Neural progenitor cell (in vitro differentiated cells): ENCODE results near the gene ADSS1. TPM values are rescaled to one million over a fixed set of nuclear protein-coding genes. Genes with fewer than 3 reads are reported as not detected.

Experiments used
- DNase-seq: peaks from one replicate; pipeline ENCODE4 v3.0.0-alpha.2; 2016; ENCODE audit warnings: low spot score
- H2AFZ ChIP-seq: fragments of 200-600 bp; sonication (generic); replicated peaks from 2 replicates; pipeline ENCODE4 v1.6.1; 2016; ENCODE audit warnings: antibody characterized with exemption
- H3F3A ChIP-seq: fragments of 200-600 bp; sonication (generic); 2 replicates; pipeline ENCODE4 v1.6.1; 2016; ENCODE audit warnings: antibody characterized with exemption, low read depth
- H3K27ac ChIP-seq: fragments of 200-600 bp; sonication (generic); 2 replicates; pipeline ENCODE4 v1.5.1; 2016; ENCODE audit warnings: mild to moderate bottlenecking
- H3K27me3 ChIP-seq: fragments of 200-600 bp; sonication (generic); 2 replicates; pipeline ENCODE4 v1.6.1; 2016; ENCODE audit warnings: mild to moderate bottlenecking, moderate library complexity
- H3K36me3 ChIP-seq: fragments of 200-600 bp; sonication (generic); 2 replicates; pipeline ENCODE4 v1.5.1; 2016
- H3K4me1 ChIP-seq: fragments of 200-600 bp; sonication (generic); 2 replicates; pipeline ENCODE4 v1.6.1; 2016; ENCODE audit warnings: mixed run types
- H3K4me2 ChIP-seq: fragments of 200-600 bp; sonication (generic); 2 replicates; pipeline ENCODE4 v1.6.1; 2016
- H3K4me3 ChIP-seq: fragments of 200-600 bp; sonication (generic); 2 replicates; pipeline ENCODE4 v1.5.1; 2016
- H3K79me2 ChIP-seq: fragments of 200-600 bp; sonication (generic); 2 replicates; pipeline ENCODE4 v1.6.1; 2016; ENCODE audit warnings: low read depth
- H3K9ac ChIP-seq: fragments of 200-600 bp; sonication (generic); 2 replicates; pipeline ENCODE4 v1.6.1; 2016
- H3K9me3 ChIP-seq: fragments of 200-600 bp; sonication (generic); 2 replicates; pipeline ENCODE4 v1.5.1; 2016; ENCODE audit warnings: low read depth
- H4K20me1 ChIP-seq: fragments of 200-600 bp; sonication (generic); 2 replicates; pipeline ENCODE4 v1.6.1; 2016; ENCODE audit warnings: low read depth
- H3K27ac Mint-ChIP-seq: 3 replicates; pipeline ENCODE4 v1.8.0; 2021; ENCODE audit warnings: mixed read lengths
- H3K27me3 Mint-ChIP-seq: 2 replicates; pipeline ENCODE4 v1.8.0; 2022; ENCODE audit warnings: low read depth, mild to moderate bottlenecking, inconsistent platforms, moderate library complexity, mixed read lengths; ENCODE audit not compliant: insufficient read depth
- H3K36me3 Mint-ChIP-seq: 3 replicates; pipeline ENCODE4 v1.8.0; 2021; ENCODE audit warnings: mixed read lengths
- H3K4me1 Mint-ChIP-seq: 3 replicates; pipeline ENCODE4 v1.8.0; 2021; ENCODE audit warnings: mixed read lengths
- H3K4me3 Mint-ChIP-seq: 3 replicates; pipeline ENCODE4 v1.8.0; 2021; ENCODE audit warnings: mild to moderate bottlenecking, moderate library complexity, mixed read lengths
- H3K9me3 Mint-ChIP-seq: 3 replicates; pipeline ENCODE4 v1.8.0; 2020; ENCODE audit warnings: mixed read lengths
- EZH2 ChIP-seq: fragments of 200-600 bp; sonication (generic); IDR thresholded peaks from 2 replicates; pipeline ENCODE4 v1.6.1; 2017; ENCODE audit warnings: antibody characterized with exemption, mild to moderate bottlenecking, moderate library complexity
- EZH2phosphoT487 ChIP-seq: fragments of 200-600 bp; sonication (generic); IDR thresholded peaks from 2 replicates; pipeline ENCODE4 v1.6.1; 2017; ENCODE audit warnings: antibody characterized with exemption
- total RNA-seq: library from RNA; depleted of rRNA; stranded (reverse); fragments of >200 nt; gene quantifications from 2 replicates; pipeline ENCODE4 v1.2.3, GENCODE V29; 2015; ENCODE audit warnings: low replicate concordance
- TF ChIP-seq, protein P1 (sequence below): fragments of 200-600 bp; sonication (generic); IDR thresholded peaks from 2 replicates; pipeline ENCODE4 v1.5.1; 2017; ENCODE audit warnings: antibody characterized with exemption, mild to moderate bottlenecking

Gene ADSS1
- total RNA-seq, 1 donor from 2014 or later, result 26.4 TPM

DNA sequence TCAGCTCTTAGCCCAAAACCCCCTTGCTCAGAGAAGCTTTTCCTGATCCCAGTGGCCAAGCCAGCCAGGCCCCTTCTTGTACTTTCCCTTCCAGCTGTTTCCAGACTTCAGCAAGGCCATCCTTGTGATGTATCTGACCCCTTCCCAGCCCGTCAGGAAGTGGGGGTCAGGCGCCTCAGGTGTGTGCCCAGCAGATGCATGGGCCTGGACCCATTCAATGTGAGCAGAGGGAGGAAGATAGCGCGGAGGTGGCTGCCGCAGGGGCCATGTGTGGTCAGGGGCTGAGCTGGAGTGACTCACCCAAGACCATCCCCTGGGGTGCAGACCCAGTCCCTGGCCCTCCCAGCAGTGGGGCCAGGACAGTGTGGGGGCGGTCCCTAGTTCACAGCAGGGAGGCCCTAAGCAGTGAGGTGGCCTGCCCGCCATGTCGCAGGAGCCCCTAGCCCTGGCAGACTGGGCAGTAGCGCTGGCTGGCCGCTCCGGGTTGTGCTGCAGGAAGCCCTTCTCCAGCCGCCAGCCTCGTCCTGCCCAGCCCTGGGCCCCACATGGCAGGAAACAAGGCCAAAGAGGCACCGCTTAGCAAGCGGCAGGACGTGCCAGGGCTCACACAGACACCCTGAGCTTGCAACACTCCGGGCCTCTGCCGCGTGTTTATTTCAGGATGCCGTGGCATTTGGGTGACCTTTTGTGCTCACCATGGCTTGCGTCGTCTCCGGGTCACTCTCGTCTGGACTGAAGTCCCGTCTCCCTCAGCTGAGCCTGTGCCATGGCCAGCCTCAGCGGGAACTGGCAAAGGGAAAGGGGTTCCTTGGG is 12.0 kb downstream of the ADSS1 start:
- TF ChIP-seq EZH2phosphoT487 (no peak), EZH2 (no peak)
- TF ChIP-seq, protein P1, sequence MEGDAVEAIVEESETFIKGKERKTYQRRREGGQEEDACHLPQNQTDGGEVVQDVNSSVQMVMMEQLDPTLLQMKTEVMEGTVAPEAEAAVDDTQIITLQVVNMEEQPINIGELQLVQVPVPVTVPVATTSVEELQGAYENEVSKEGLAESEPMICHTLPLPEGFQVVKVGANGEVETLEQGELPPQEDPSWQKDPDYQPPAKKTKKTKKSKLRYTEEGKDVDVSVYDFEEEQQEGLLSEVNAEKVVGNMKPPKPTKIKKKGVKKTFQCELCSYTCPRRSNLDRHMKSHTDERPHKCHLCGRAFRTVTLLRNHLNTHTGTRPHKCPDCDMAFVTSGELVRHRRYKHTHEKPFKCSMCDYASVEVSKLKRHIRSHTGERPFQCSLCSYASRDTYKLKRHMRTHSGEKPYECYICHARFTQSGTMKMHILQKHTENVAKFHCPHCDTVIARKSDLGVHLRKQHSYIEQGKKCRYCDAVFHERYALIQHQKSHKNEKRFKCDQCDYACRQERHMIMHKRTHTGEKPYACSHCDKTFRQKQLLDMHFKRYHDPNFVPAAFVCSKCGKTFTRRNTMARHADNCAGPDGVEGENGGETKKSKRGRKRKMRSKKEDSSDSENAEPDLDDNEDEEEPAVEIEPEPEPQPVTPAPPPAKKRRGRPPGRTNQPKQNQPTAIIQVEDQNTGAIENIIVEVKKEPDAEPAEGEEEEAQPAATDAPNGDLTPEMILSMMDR, result no peak
- no peaks in the 10 kb centered on the region for H3F3A ChIP-seq
- H3K36me3 Mint-ChIP-seq, result peaks cover 3% of the 10 kb centered on the region
- no peaks in the 10 kb centered on the region for H3K9me3 Mint-ChIP-seq
- peak overlapping the region; percentile 46 for H3K27ac Mint-ChIP-seq
- H3K4me3 ChIP-seq, result no peak overlapping the region
- no peaks in the 10 kb centered on the region for H3K4me1 ChIP-seq
- H3K27me3 Mint-ChIP-seq, result peaks cover 3% of the 10 kb centered on the region
- no peaks in the 10 kb centered on the region for H3K36me3 ChIP-seq
- peaks cover 6% of the 10 kb centered on the region for H3K4me1 Mint-ChIP-seq
- no peak overlapping the region for H3K4me2 ChIP-seq
- H3K4me3 Mint-ChIP-seq, result no peak overlapping the region
- no peaks in the 10 kb centered on the region for H3K27me3 ChIP-seq
- H3K27ac ChIP-seq, result no peak overlapping the region
- no peak for DNase-seq
- no peak overlapping the region for H2AFZ ChIP-seq
- H3K9ac ChIP-seq, result no peak overlapping the region
- H4K20me1 ChIP-seq, result no peaks in the 10 kb centered on the region
- no peaks in the 10 kb centered on the region for H3K79me2 ChIP-seq
- no peaks in the 10 kb centered on the region for H3K9me3 ChIP-seq

DNA sequence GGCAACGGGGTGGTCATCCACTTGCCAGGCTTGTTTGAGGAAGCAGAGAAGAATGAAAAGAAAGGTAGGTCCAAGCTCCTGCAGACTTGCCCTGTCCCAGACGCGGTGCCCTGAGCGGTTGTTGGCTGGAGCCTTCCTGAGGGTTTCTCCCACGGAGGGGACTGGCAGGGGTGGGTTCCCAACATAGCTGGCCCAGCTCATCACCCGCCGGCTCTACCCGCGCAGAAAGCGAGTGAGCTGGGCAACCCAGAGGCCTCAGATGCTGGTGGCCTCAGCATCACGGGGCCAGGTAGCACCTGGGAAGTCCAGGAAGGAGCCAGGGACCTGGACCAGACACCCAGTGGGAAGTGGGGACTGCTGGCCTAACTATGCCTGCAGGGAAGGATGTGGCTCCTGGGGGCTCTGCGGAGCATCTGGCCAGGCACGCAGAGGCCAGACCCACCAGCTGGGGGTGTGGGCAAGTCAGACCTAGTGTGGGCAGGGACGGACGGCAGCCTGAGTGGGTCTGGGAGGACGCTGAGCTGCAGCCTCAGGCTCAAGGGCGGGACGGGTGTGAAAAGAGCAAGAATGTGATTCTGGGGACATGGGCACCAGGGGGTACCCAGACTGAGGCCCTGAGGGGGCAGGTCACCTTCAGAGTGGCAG is 14.5 kb downstream of the ADSS1 start:
- Histone ChIP-seq H4K20me1 (no peaks in the 10 kb centered on the region), H2AFZ (no peak overlapping the region), H3K4me1 (no peaks in the 10 kb centered on the region), H3K4me2 (no peak overlapping the region), H3K4me3 (no peak overlapping the region), H3K27ac (no peak overlapping the region), H3K9ac (no peak overlapping the region), H3K9me3 (no peaks in the 10 kb centered on the region), H3K27me3 (no peaks in the 10 kb centered on the region), H3K79me2 (no peaks in the 10 kb centered on the region), H3K36me3 (no peaks in the 10 kb centered on the region), H3F3A (no peaks in the 10 kb centered on the region)
- H3K27ac Mint-ChIP-seq, result peak overlapping the region; percentile 63
- peaks cover 6% of the 10 kb centered on the region for H3K27me3 Mint-ChIP-seq
- no peaks in the 10 kb centered on the region for H3K9me3 Mint-ChIP-seq
- TF ChIP-seq EZH2 (no peak), EZH2phosphoT487 (no peak)
- TF ChIP-seq, protein P1, result no peak
- no peak overlapping the region for H3K4me3 Mint-ChIP-seq
- H3K36me3 Mint-ChIP-seq, result peaks cover 6% of the 10 kb centered on the region
- no peak for DNase-seq
- peaks cover 14% of the 10 kb centered on the region for H3K4me1 Mint-ChIP-seq

DNA sequence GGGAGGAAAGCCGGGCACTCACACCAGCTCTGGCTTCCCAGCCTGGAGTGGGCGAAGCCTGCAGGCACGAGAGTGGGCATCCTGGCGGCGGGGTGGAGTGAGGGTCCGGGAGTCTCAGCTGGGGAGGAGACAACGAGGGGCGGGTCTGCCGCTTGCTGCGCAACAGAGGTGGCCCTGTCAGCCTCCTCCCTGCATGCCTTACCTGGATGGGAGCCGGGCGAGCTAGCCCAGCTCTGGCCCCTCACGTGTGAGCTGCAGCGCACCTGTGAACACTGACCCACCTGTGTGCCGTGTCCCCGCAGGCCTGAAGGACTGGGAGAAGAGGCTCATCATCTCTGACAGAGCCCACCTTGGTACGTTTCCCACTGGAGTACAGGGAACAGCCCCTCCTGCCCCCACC is 15.0 kb downstream of the ADSS1 start:
- Mint-ChIP-seq H3K36me3 (peaks cover 6% of the 10 kb centered on the region), H3K9me3 (no peaks in the 10 kb centered on the region), H3K4me3 (no peak overlapping the region), H3K27ac (no peak overlapping the region), H3K4me1 (peaks cover 17% of the 10 kb centered on the region), H3K27me3 (peaks cover 6% of the 10 kb centered on the region)
- no peaks in the 10 kb centered on the region for H3K9me3 ChIP-seq
- H3F3A ChIP-seq, result no peaks in the 10 kb centered on the region
- H3K36me3 ChIP-seq, result no peaks in the 10 kb centered on the region
- no peaks in the 10 kb centered on the region for H3K79me2 ChIP-seq
- no peaks in the 10 kb centered on the region for H4K20me1 ChIP-seq
- no peak for DNase-seq
- H2AFZ ChIP-seq, result no peak overlapping the region
- no peaks in the 10 kb centered on the region for H3K4me1 ChIP-seq
- H3K27ac ChIP-seq, result no peak overlapping the region
- no peak for TF ChIP-seq EZH2phosphoT487
- TF ChIP-seq, protein P1, result no peak
- no peak for TF ChIP-seq EZH2
- no peaks in the 10 kb centered on the region for H3K27me3 ChIP-seq
- H3K9ac ChIP-seq, result no peak overlapping the region
- H3K4me2 ChIP-seq, result no peak overlapping the region
- H3K4me3 ChIP-seq, result no peak overlapping the region
